Kidney tubule cell (primary cell): ENCODE data around the gene KRTAP12-2.
"Not testable (repeated sequence)": the region's sequence is repeated elsewhere in the genome, so short reads cannot be mapped to it uniquely, and the experiment has no call there.

Source experiments
- DNase-seq: peaks from one replicate; pipeline ENCODE4 v3.0.0-alpha.2; 2018; ENCODE audit warnings: low spot score

Gene KRTAP12-2

DNA sequence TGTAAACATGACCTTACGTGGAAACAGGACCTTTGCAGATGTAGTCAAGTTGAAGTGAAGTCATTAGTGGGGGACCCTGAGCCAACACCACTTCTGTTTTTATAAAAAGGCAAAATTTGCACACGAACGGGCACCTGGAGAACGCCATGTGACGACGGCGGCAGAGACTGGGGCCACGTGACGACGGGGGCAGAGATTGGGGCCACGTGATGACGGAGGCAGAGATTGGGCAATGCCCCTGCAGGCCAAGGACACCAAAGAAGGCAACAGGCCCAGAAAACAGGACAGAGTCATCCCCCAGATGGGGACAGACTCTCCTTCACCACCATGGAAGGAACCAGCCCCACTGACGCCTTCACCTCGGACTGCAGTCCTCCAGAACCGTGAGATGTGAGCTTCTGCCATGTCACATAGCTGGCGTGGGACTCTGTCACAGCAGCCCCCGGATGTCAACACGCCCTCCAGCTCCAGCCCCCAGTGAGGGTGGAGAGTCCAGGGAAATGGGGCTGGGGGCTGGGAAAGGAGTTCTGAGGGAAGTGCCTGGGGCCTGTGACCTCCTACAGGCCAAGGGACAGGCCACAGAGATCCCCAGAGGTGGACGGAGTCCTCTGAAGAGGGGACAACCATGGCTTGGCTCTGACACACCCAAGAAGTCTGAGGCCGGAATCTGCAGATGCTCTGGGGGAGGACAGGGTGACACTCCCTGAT lies 16.3 kb downstream of the KRTAP12-2 start:
- DNase-seq: no peak

DNA sequence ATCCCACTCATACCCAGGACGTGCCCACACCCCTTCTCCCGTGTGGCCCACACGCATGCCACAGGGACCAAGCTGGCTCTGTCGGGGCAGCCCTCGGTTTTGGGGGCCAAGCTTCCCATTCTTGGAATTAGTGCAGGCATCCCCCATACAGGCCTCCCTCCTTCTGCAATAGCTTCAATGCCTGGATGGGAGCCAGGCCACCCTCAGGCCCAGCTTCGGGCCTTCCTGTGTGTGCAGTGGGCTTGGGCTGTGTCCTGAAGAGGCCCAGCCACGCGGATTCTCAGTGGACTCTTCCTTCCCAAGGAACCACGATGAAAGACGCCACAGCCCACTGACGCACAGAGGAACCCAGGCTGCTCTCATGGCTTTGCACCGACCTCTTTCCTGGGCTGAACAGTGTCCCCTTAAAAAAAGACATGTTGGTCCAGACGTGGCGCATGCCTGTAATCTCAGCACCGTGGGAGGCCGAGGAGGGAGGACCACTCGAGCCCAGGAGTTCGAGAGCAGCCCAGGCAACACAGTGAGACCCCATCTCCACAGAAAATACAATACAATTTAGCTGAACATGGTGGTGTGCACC lies 17.1 kb downstream of the KRTAP12-2 start:
- DNase-seq: no peak

DNA sequence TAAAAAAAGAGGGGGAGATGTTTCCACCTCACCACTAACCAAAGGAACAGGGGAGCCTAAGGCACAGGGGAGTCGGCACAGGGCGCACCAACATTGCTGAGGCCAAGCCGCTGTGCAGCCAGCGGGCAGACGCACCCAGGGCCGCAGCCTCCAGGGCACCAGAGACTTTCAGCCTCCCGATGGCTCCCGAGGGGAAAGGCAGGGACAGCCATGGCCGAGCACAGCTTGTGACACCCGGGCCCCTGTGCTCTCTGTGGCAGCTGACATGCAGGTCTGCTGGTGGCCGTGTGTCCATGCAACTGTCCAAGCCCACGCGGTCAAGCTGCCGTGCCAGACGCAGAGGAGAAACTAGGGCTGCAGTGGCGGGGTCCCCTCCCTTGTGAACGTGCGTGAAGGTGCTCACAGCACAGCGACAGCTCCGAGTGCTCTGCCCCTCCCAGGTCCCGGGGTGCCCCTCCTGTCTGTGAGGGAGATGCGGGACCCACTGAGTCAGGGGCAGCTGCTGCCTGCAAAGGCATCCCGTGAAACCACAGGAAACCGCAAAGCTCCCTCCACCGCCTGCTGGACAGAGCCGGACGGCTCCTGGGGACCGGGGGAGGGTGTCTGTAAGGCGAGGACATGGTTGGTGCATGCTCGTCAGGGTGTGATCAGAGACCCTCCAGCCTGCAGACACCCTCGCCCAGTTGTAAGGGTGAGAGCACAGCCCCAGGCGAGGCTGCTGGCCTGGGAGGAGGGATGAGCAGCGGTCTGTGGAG lies 18.0 kb downstream of the KRTAP12-2 start:
- no peak for DNase-seq

DNA sequence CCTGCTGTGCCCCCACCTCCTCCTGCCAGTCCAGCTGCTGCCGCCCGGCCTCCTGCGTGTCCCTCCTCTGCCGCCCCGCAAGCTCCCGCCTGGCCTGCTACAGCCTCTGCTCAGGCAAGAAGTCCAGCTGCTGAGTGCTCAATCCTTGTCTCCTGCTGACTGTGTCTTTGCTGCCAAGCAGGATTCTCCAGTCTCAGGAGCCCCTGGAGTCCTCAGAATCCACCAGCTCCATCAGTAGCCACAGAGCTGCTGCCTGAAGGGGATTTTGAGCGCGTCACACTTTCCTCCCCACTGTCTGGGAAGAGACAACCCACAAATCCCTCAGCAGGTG lies 19.5 kb downstream of the KRTAP12-2 start:
- DNase-seq: no peak

DNA sequence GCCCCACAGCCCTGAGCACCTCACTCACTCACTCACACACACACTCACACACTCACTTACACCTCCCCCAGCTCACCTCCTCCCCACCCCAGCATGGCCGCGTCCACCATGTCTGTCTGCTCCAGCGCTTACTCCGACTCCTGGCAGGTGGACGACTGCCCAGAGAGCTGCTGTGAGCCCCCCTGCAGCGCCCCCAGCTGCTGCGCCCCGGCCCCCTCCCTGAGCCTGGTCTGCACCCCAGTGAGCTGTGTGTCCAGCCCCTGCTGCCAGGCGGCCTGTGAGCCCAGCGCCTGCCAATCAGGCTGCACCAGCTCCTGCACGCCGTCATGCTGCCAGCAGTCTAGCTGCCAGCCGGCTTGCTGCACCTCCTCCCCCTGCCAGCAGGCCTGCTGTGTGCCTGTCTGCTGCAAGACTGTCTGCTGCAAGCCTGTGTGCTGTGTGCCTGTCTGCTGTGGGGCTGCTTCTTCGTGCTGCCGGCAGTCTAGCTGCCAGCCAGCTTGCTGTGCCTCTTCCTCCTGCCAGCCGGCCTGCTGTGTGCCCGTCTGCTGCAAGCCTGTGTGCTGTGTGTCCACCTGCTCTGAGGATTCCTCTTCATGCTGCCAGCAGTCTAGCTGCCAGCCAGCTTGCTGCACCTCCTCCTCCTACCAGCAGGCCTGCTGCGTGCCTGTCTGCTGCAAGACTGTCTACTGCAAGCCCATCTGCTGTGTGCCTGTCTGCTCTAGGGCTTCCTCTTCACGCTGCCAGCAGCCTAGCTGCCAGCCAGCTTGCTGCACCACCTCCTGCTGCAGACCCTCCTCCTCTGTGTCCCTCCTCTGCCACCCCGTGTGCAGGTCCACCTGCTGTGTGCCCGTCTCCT lies 20.1 kb downstream of the KRTAP12-2 start, which contains the start of gene KRTAP10-11:
KRTAP10-11 (plus strand) TSS at position 49 of the 856 bp plus-strand sequence; CDS start at position 94, 45 bp downstream.
- not testable (repeated sequence) for DNase-seq

DNA sequence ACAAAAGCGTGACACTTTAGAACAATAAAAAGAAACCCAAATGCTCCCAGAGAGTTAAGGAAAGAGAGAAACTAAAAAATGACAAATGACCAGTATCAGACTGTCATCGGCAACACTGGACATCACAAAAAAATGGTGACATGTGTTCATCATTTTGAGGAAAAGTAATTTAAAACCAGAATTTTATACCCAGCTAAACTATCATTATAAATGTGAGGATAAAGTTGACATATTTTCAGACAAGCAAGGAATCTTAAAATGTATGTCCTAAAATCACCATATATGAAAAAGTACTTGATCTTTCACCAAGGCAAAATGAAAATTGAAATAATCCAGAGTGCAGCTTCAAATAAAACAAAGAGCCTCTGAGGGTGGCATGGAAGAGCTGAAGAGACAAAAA lies 21.8 kb downstream of the KRTAP12-2 start:
- no peak for DNase-seq

DNA sequence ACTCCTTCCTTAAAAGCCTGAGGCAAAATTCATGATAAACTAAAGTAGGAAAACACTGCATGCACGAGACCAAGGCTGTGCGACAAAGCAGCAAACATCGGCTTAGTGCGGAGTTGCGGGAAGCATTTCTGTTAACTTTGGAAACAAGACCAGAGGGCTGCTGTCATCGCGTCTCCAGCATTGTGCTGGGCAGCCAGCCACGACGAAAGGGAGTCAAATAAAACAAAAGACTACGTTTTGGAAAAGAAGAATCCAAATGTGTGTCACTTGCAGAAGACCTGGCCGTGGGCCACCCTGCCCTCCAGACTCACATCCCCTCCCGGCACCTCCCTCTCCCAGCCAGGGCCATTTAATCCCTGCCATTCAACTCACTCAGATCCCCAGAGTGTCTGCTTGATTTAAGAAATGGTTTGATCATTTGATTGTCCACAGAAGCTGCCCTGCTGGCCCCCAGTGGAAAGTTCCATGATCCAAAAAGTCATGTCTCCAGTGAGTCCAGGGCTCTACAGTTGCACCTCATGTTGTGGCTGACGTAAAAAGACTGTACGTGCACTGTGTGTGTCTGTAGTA lies 22.9 kb downstream of the KRTAP12-2 start:
- DNase-seq: no peak

DNA sequence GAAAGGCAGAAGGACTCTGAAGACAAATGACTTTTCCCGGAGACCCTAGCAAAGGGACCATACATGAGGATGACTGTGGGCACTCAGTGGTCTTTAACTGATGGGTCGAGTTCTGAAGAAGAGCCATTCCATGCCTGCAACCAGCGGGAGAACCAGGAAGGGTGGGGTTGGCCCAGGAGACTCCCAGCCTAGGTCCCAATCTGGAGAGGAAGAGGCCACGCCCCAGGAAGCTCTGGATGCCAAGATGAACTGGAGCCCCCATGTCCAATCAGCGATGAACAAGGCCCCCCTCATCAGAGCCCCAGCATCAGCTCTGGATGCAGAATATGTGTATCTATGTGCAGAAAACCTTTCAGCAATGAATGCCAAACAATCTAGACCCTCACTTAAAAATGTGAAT lies 26.0 kb downstream of the KRTAP12-2 start:
- DNase-seq: no peak

DNA sequence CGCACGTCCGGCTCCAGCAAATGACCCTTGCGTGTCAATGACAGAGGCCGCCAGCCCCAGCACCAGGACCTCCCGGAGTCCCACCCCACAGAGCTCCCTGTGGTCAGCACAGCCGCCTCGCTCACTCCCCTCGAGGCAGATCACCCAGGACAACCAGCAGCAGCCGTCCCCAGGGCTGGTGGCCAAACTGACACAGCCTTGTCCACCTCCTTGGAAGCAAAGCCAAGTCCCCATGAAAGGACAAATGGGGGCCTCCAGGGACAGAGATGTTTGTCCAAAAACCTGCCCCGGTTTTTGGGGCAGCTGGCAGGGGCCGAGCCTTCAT lies 27.4 kb downstream of the KRTAP12-2 start:
- DNase-seq: no peak

DNA sequence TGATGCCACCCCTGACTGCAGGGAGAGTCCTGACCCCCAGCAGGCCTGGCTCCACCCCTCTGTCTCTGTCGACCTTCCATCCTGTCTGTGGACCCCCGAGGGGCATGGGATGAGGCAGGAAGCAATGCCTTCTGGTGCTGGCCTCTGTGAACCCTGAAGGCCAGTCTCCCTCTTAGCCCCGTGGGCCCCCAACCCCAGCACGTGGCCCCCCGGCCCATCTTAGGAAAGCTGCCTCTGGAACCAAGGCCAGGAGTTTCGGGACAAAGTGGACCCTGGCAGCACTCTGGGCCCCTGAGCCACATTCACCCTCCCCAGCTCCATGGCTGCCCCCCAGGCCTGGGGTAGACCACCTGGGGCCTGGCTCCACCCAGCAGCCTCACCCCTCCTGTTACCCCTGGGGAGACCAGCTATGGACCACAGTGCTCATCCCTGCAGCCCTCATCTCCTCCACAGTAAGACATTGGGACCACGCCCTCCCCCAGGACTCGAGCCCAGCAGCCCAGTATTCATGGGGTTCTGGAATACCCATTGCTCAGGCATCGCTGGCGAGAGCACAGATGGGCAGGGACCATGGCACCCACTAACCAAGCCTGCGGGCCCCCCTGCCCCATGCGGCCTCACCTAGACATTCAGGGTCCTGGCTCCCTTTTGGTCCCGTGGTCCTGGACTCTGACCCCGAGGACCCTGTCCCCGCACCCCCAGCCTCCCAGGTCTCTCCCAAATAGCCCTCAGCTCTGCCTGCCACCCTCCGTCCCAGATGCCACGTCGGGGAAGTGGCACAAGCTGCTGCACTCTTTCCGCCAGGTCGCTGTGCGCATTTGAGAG lies 28.0 kb downstream of the KRTAP12-2 start:
- not testable (repeated sequence) for DNase-seq

DNA sequence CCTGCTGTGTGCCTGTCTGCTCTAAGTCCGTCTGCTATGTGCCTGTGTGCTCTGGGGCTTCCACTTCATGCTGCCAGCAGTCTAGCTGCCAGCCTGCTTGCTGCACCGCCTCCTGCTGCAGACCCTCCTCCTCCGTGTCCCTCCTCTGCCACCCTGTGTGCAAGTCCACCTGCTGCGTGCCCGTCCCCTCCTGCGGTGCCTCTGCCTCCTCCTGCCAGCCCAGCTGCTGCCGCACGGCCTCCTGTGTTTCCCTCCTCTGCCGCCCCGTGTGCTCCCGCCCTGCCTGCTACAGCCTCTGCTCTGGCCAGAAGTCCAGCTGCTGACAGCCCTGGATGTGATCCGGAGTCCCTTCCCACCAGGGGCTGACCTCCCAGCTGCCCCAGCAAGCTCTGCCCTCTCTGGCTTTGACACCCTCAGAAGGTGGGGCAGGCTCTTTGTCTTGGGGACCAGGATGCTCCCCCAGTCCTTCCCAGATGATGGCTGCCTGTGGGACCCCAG lies 28.8 kb downstream of the KRTAP12-2 start:
- not testable (repeated sequence) for DNase-seq

DNA sequence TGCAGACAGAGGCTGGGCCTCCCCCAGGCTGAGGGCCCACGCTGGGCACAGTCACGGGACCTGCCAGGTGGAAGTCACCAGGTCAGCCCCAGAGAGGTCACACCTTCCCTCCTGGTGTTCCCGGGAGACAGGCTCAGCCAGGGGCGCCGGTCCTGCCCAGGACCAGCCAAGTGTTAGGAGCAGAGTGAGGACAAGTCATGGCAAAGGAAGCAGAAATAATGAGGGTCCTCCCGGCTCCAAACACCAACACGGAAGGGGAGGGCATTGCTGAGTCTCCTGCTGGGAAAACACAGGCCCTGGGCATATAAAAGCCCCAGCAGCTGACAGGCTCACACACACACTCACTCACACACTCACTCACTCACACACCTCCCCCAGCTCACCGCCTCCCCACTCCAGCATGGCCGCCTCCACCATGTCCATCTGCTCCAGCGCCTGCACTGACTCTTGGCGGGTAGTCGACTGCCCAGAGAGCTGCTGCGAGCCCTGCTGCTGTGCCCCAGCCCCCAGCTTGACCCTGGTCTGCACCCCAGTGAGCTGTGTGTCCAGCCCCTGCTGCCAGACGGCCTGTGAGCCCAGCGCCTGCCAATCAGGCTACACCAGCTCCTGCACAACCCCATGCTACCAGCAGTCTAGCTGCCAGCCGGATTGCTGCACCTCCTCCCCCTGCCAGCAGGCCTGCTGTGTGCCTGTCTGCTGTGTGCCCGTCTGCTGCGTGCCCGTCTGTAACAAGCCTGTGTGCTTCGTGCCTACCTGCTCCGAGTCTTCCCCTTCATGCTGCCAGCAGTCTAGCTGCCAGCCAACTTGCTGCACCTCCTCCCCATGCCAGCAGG lies 29.5 kb downstream of the KRTAP12-2 start, which contains the start of gene KRTAP10-10:
KRTAP10-10 (plus strand) TSS at position 339 of the 833 bp plus-strand sequence; CDS start at position 401, 62 bp downstream.
- no peak for DNase-seq

DNA sequence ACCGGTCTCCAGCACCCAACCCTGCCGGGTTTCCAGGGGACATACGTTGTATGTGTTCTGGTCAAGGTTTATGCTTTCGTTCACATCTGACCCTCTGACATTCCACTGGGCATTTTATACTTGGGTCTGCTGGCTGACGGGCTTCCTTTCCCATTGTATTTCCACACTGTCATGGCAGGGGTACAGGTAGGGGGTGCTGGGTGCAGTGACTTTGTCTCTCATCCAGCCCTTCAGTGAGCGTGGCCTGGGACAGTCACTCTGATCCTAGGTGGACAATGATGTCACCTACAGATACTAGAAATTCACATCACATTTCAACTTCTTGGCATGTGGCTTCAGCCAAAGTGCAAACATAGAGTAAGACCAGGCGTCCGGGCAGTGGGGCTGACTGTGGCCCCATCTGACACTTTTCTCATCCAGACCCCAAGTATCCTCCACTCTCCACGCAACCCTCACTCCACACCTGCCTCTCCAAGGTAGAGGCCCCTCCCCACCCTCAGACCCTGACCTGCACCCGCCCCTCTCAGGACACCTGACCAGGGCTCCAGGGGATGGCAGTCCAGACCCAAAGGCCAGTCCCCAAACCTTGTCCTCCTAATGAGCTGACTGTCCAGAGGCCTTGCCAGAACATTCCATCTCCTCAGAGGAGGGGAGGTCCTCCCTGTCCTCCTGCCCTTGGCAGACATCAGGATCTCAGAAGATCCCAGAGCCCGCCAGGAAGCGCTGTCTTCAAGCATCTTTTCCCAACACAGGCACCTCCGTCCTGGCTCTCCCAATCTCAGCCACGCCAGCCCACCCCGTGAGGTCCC lies 30.3 kb downstream of the KRTAP12-2 start:
- no peak for DNase-seq

DNA sequence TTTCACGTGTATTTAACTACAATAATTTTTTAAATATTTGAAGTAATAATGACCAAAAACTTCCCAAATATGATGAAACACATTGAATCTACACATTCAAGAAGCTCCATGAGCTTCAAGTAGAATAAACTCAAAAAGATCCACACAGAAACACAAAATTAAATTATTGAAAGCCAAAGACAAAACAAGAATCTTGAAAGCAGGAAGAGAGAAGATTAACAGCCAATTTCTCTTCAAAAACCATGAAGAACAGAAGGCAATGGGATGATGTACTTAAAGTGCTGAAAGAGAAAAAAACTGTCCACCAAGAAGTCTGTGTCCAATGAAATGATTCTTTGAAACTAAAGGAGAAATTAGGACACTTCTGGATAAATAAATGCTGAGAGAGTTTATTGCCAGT lies 34.7 kb downstream of the KRTAP12-2 start:
- DNase-seq: no peak

DNA sequence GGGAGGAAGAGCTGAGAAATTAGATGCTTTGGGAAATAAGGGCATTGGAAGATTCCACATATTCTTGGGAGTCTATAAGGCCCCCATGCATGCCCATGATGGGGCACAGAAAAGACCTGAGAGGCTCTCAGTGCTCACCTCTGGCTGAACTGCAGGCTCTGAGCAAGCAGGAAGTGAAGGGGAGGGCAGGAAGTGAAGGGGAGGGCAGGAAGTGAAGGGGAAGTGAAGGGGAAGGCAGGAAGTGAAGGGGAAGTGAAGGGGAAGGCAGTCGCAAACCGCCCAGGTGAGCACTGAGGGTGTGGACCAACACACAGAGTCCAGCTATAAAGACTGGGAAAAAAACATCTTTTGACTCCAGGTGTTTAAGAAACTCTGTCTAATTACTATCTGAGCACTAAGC lies 36.3 kb downstream of the KRTAP12-2 start:
- DNase-seq: no peak

DNA sequence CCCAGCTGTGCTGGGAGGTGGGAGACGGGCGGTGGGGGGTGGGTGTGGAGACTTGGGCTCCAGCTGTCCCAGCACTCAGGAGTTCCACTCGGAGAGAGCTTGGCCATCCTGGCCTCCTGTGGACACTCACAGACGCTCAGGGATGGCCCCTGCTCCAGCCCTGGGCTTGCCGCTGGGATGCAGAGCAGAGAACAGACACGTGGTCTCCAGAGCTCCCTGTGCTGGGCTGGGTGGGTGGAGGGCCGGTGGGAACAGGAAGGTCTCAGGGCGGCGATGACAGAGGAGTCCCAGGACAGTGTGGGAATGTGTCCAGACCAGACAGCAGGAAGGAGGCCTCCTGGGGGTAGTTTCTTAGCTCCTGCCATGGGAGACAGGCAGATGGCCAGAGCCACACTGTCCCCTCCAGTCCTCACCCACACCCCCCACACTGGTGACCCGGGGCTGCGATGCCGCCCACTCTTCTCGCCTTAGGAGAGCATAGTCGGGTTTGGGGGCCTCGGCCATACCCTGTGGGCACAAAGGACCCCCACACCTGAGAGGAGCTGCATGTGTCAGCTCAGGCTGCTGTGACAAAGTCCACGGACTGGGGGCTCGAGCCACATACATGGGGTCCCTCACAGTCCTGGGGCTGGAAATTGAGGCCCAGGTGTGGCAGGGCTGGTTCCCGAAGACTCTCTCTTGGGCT lies 37.9 kb downstream of the KRTAP12-2 start:
- no peak for DNase-seq

DNA sequence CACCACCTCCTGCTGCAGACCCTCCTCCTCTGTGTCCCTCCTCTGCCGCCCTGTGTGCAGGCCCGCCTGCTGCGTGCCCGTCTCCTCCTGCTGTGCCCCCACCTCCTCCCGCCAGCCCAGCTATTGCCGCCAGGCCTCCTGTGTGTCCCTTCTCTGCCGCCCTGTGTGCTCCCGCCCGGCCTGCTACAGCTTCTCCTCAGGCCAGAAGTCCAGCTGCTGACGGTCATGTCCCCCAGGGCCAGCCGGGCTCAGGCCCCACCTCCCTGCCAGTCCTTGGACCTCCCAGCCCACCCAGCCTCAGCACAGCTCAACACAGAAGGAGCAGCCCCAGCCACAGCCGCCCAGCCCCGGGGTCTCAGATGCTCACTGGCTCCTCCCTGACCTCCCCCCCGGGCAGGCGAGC lies 38.9 kb downstream of the KRTAP12-2 start:
- not testable (repeated sequence) for DNase-seq

DNA sequence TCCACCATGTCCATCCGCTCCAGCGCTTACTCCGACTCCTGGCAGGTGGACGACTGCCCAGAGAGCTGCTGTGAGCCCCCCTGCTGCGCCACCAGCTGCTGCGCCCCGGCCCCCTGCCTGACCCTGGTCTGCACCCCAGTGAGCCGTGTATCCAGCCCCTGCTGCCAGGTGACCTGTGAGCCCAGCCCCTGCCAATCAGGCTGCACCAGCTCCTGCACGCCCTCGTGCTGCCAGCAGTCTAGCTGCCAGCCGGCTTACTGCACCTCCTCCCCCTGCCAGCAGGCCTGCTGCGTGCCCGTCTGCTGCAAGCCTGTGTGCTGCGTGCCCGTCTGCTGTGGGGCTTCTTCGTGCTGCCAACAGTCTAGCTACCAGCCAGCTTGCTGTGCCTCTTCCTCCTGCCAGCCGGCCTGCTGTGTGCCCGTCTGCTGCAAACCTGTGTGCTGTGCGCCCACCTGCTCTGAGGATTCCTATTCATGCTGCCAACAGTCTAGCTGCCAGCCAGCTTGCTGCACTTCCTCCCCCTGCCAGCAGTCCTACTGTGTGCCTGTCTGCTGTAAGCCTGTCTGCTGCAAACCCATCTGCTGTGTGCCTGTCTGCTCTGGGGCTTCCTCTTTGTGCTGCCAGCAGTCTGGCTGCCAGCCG lies 39.4 kb downstream of the KRTAP12-2 start:
- not testable (repeated sequence) for DNase-seq
